ENCODE measurements around the gene SLC15A4.

SLC15A4 gene

DNA sequence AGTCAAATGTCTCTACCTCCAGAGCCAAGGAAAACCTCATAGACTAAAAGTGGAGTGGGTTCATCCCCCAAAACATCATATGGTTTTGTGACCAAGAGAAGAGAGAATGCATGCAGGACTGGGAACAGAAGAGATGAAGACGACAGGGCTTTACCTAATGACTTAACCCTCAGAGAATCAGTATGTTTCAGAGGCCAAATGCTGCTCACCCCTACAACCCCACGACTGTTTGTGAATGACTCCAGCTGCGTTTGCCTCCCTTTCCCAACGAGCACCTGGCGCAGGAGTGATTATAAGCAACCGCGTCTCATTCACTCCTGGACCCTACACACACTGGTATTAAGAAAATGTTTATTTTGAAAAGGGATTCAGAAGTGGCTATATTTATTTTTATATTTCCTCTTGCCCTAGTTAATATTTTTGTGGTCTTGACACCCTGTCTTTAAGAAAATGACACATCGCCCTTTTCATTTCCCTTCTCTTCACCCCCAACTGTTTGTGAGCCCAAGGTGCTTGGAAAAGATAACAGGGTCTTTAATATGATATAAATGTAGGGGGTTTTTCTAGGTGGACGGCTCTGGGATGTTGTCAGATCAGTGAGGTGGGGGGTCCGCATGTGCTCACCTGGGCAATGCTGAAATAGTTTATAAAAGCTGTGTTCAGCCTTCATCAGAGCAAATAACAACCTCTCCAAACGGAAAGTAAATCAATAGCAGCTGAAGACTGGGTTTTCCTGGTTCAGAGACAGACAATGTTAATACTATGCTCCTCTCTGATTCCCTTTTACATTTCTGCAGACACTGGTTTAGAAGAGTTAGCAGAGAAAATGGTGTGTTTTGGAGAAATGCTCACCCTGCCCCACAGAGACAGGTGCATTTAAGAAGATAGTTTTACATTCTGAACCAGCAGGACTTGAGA is 77.7 kb downstream of the SLC15A4 start:
- DNase-seq = no peak

DNA sequence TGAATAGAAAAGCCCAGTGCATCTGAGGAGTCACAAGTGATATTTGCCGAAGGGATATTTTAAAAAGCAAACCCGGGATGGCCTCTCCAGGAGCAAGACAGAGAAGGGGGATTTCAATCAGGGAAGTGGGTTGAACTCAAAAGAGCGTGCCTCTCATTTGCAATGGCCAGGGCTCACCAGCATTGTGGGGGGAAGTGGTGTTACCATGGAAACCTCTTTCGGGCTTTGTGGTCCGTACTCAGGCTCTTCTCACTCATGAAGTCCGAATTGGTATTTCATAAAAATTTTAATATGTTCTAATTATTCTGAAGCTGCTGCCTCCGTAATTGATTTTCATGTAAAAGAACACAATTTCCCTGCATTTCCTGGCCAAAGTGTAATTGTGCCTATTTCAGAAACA is 79.8 kb downstream of the SLC15A4 start:
- no peak for DNase-seq
